HCT116 (cell line): ENCODE results near the gene UTS2B.

Experiments
- CTCF ChIP-seq, 3 experiments: fragments of 200-600 bp in 1 of 3; sonication (generic) in 1 of 3; IDR thresholded peaks in 2 of 3; conservative IDR thresholded peaks in 1 of 3; 2 replicates each; pipeline ENCODE4 v1.5.1; 2012 to 2017; ENCODE audit warnings: low read depth in 2 of 3, low read length in 2 of 3, antibody characterized with exemption in 1 of 3, borderline replicate concordance in 1 of 3, control low read depth in 1 of 3, mild to moderate bottlenecking in 1 of 3, mixed read lengths in 1 of 3, mixed run types in 1 of 3, moderate library complexity in 1 of 3; ENCODE audit not compliant: insufficient read depth in 1 of 3
- EZH2 ChIP-seq: fragments of 200-600 bp; sonication (generic); IDR thresholded peaks from 2 replicates; pipeline ENCODE4 v1.6.1; 2017; ENCODE audit warnings: antibody characterized with exemption, mixed run types
- POLR2AphosphoS5 ChIP-seq: IDR thresholded peaks from 2 replicates; pipeline ENCODE4 v1.6.1; 2011; ENCODE audit warnings: mild to moderate bottlenecking, low read depth, low read length, moderate library complexity
- YY1 ChIP-seq: IDR thresholded peaks from 2 replicates; pipeline ENCODE4 v1.6.1; 2011; ENCODE audit warnings: low read length, low read depth, moderate library complexity, mild to moderate bottlenecking; ENCODE audit not compliant: insufficient replicate concordance; ENCODE audit errors: extremely low read depth
- TF ChIP-seq, protein P1 (sequence below): IDR thresholded peaks from 2 replicates; pipeline ENCODE4 v1.6.1; 2012

DNA sequence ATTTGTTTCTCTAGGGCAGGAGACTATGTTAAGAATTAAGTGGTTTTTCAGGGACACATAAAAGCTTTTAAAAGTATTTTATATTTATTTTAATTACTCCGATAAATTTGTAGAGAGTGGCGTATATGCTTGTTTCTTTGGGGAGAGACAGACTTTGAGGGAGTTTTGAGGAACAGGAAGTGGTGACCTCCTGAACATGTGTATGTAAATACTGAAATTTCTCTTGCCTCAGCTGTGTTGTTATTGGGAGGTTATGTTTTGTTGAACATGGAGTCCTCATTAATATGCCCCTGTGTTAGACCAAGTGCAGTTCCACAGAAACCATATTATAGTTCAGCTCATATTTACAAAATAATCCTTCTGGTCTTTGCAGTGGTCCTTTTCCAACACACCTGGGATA is 41.8 kb upstream of the UTS2B start:
- TF ChIP-seq EZH2 (no peak), CTCF (IDR thresholded peaks at IDR 0.05 in 2 of 3, conservative IDR thresholded peaks at IDR 0.05 in 1 of 3; ENCODE audit: borderline replicate concordance in 1 of 3, insufficient read depth in 1 of 3, low read depth in 2 of 3, low read length in 2 of 3) (no peak), POLR2AphosphoS5 (no peak), YY1 (no peak)
- TF ChIP-seq, protein P1, sequence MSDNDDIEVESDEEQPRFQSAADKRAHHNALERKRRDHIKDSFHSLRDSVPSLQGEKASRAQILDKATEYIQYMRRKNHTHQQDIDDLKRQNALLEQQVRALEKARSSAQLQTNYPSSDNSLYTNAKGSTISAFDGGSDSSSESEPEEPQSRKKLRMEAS, result no peak
